ENCODE data around the gene MAGIX.
A peak's percentile ranks its signal among the peaks of the same experiment; 100 is the strongest.
"Not testable (repeated sequence)": the region's sequence is repeated elsewhere in the genome, so short reads cannot be mapped to it uniquely, and the experiment has no call there.

The MAGIX gene

GRCh38 chrX:49163555-49164419 lies 1.2 kb downstream of the MAGIX start:
- peak; percentile 49 for DNase-seq

GRCh38 chrX:49164589-49165360 lies 2.2 kb downstream of the MAGIX start:
- DNase-seq = no peak

GRCh38 chrX:49165901-49166881 lies 3.6 kb downstream of the MAGIX start:
- DNase-seq = peak; percentile 60

- peak; percentile 23 for DNase-seq
Measured at GRCh38 chrX:49166914-49167739, 4.6 kb downstream of the MAGIX start.

- DNase-seq = no peak
Measured at GRCh38 chrX:49167740-49168108, 5.2 kb downstream of the MAGIX start.

- DNase-seq = no peak
Measured at GRCh38 chrX:49171752-49172279, 9.3 kb downstream of the MAGIX start, which contains the start of gene PLP2. Gene PLP2 (plus strand): TSS chrX:49171898. CDS start chrX:49172001, 103 bp downstream.

- DNase-seq = peak; percentile 1
Measured at GRCh38 chrX:49172280-49172780, 9.8 kb downstream of the MAGIX start.

GRCh38 chrX:49173544-49173943 lies 11.0 kb downstream of the MAGIX start:
- DNase-seq = not testable (repeated sequence)

- DNase-seq = no peak
Measured at GRCh38 chrX:49174723-49175122, 12.2 kb downstream of the MAGIX start.

- no peak for DNase-seq
Measured at GRCh38 chrX:49175435-49176274, 13.1 kb downstream of the MAGIX start.

GRCh38 chrX:49176421-49177326 lies 14.1 kb downstream of the MAGIX start:
- DNase-seq = no peak

GRCh38 chrX:49177338-49177833 lies 14.8 kb downstream of the MAGIX start:
- no peak for DNase-seq

- DNase-seq = no peak
Measured at GRCh38 chrX:49177873-49178480, 15.4 kb downstream of the MAGIX start.

GRCh38 chrX:49178537-49178936 lies 16.0 kb downstream of the MAGIX start:
- no peak for DNase-seq

- DNase-seq = no peak
Measured at GRCh38 chrX:49179358-49179757, 16.8 kb downstream of the MAGIX start.

GRCh38 chrX:49183701-49184281 lies 21.2 kb downstream of the MAGIX start:
- no peak for DNase-seq

GRCh38 chrX:49184294-49185281 lies 22.0 kb downstream of the MAGIX start:
- peak; percentile 77 for DNase-seq
